ENCODE measurements around the gene MCCC2. TPM values are rescaled to one million over a fixed set of nuclear protein-coding genes. Genes with fewer than 3 reads are reported as not detected.

MCCC2 gene
- total and polyA plus RNA-seq, 2 experiments from 2014 or later: 31.9 to 59.1 TPM

DNA sequence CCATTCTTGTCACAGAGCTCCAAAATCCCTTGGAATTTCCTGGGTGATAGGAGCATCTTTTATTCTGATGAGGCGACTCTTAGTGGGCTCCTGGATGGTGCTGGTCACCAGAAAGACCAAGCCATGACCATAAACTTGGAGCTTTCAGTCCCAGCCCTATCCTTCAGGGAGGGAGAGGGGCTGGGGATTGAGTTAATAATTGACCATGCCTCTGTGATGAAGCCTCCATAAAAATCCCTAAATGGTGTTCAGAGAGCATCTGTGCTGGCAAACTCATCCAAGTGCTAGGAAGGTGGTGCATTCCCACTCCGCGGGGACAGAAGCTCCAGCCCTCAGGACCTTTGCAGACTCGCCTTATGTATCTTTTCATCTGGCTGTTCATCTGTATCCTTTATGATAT lies 28.7 kb downstream of the MCCC2 start:
- H3K9me3 Mint-ChIP-seq: peaks cover 7% of the 10 kb centered on the region; the same call in 2 of the 3 replicates
- peaks cover 56% of the 10 kb centered on the region for H3K36me3 Mint-ChIP-seq (ENCODE audit: low read depth)
- Histone ChIP-seq H3K36me3 (ENCODE audit: insufficient read depth) (peaks cover 10% of the 10 kb centered on the region), H4K20me1 (replicated peaks; ENCODE audit: insufficient read depth) (peaks cover 8% of the 10 kb centered on the region), H3F3A (replicated peaks; ENCODE audit: low read depth) (no peaks in the 10 kb centered on the region), H3K27ac (ENCODE audit: low read depth) (no peak overlapping the region), H3K27me3 (ENCODE audit: insufficient read depth) (no peaks in the 10 kb centered on the region), H3K4me1 (ENCODE audit: insufficient read depth) (no peaks in the 10 kb centered on the region), H3K4me2 (no peak overlapping the region), H3K4me3 (no peak overlapping the region), H3K9me2 (ENCODE audit: insufficient read depth) (peaks cover 7% of the 10 kb centered on the region; the same call in 1 of the 2 replicates), H2AFZ (no peak overlapping the region), H3K79me2 (replicated peaks; ENCODE audit: insufficient read depth) (peaks cover 13% of the 10 kb centered on the region)
- no peak for ATAC-seq
- H3K4me1 Mint-ChIP-seq: no peaks in the 10 kb centered on the region
- no peak overlapping the region for H3K27ac Mint-ChIP-seq
- DNase-seq (ENCODE audit: low spot score): no peak
- TF ChIP-seq EZH2phosphoT487 (IDR thresholded peaks at IDR 0.05; ENCODE audit: unreplicated experiment) (no peak), NANOG (IDR thresholded peaks at IDR 0.05; ENCODE audit: borderline replicate concordance) (no peak), STAT1 (IDR thresholded peaks at IDR 0.05; ENCODE audit: unreplicated experiment) (no peak), ETS1 (IDR thresholded peaks at IDR 0.05) (no peak), CREB1 (CRISPR knock-in tag; IDR thresholded peaks at IDR 0.05; ENCODE audit: low read depth) (no peak), ZNF114 (CRISPR knock-in tag; IDR thresholded peaks at IDR 0.05) (no peak), ZNF331 (CRISPR knock-in tag; IDR thresholded peaks at IDR 0.05; ENCODE audit: low read depth) (no peak), JUNB (IDR thresholded peaks at IDR 0.05; ENCODE audit: unreplicated experiment) (no peak), ZNF462 (CRISPR knock-in tag; IDR thresholded peaks at IDR 0.05) (no peak), EZH2 (IDR thresholded peaks at IDR 0.05; ENCODE audit: low read depth, unreplicated experiment) (no peak), POLR2AphosphoS5 (IDR thresholded peaks at IDR 0.05; ENCODE audit: low read depth) (no peak)
- TF ChIP-seq, protein P1, sequence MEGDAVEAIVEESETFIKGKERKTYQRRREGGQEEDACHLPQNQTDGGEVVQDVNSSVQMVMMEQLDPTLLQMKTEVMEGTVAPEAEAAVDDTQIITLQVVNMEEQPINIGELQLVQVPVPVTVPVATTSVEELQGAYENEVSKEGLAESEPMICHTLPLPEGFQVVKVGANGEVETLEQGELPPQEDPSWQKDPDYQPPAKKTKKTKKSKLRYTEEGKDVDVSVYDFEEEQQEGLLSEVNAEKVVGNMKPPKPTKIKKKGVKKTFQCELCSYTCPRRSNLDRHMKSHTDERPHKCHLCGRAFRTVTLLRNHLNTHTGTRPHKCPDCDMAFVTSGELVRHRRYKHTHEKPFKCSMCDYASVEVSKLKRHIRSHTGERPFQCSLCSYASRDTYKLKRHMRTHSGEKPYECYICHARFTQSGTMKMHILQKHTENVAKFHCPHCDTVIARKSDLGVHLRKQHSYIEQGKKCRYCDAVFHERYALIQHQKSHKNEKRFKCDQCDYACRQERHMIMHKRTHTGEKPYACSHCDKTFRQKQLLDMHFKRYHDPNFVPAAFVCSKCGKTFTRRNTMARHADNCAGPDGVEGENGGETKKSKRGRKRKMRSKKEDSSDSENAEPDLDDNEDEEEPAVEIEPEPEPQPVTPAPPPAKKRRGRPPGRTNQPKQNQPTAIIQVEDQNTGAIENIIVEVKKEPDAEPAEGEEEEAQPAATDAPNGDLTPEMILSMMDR (conservative IDR thresholded peaks at IDR 0.05; ENCODE audit: low read depth in 2 of 2): no peak
- TF ChIP-seq, protein P2, sequence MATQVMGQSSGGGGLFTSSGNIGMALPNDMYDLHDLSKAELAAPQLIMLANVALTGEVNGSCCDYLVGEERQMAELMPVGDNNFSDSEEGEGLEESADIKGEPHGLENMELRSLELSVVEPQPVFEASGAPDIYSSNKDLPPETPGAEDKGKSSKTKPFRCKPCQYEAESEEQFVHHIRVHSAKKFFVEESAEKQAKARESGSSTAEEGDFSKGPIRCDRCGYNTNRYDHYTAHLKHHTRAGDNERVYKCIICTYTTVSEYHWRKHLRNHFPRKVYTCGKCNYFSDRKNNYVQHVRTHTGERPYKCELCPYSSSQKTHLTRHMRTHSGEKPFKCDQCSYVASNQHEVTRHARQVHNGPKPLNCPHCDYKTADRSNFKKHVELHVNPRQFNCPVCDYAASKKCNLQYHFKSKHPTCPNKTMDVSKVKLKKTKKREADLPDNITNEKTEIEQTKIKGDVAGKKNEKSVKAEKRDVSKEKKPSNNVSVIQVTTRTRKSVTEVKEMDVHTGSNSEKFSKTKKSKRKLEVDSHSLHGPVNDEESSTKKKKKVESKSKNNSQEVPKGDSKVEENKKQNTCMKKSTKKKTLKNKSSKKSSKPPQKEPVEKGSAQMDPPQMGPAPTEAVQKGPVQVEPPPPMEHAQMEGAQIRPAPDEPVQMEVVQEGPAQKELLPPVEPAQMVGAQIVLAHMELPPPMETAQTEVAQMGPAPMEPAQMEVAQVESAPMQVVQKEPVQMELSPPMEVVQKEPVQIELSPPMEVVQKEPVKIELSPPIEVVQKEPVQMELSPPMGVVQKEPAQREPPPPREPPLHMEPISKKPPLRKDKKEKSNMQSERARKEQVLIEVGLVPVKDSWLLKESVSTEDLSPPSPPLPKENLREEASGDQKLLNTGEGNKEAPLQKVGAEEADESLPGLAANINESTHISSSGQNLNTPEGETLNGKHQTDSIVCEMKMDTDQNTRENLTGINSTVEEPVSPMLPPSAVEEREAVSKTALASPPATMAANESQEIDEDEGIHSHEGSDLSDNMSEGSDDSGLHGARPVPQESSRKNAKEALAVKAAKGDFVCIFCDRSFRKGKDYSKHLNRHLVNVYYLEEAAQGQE (IDR thresholded peaks at IDR 0.05; ENCODE audit: unreplicated experiment): no peak
- no peak overlapping the region for H3K4me3 Mint-ChIP-seq
- peaks cover 3% of the 10 kb centered on the region for H3K27me3 Mint-ChIP-seq (ENCODE audit: insufficient read depth, low read depth, poor library complexity)

All from GM23338 (cell line).